Mesothelial cell of epicardium (in vitro differentiated cells): ENCODE data around the gene DDR1. TPM values are rescaled to one million over a fixed set of nuclear protein-coding genes. Genes with fewer than 3 reads are reported as not detected.

Experiments used
- DNase-seq, 2 experiments: peaks; one replicate each; pipeline ENCODE4 v3.0.0; 2021; ENCODE audit warnings: low spot score in 2 of 2; ENCODE audit not compliant: unreplicated experiment in 2 of 2
- H3K27ac Mint-ChIP-seq: 2 replicates; pipeline ENCODE4 v1.8.0; 2021; ENCODE audit warnings: mixed read lengths
- H3K27me3 Mint-ChIP-seq: 2 replicates; pipeline ENCODE4 v1.8.0; 2021; ENCODE audit warnings: low read depth, mixed read lengths
- H3K36me3 Mint-ChIP-seq: 2 replicates; pipeline ENCODE4 v1.8.0; 2021; ENCODE audit warnings: mixed read lengths
- H3K4me1 Mint-ChIP-seq: 2 replicates; pipeline ENCODE4 v1.8.0; 2021; ENCODE audit warnings: mixed read lengths
- H3K4me3 Mint-ChIP-seq: 2 replicates; pipeline ENCODE4 v1.8.0; 2021; ENCODE audit warnings: mild to moderate bottlenecking, moderate library complexity, mixed read lengths
- H3K9me3 Mint-ChIP-seq: 2 replicates; pipeline ENCODE4 v1.8.0; 2021; ENCODE audit warnings: mixed read lengths
- CTCF ChIP-seq: fragments of 200-600 bp; sonication (generic); IDR thresholded peaks from one replicate; pipeline ENCODE4 v1.5.0; 2021; ENCODE audit warnings: antibody characterized with exemption; ENCODE audit not compliant: unreplicated experiment
- total RNA-seq: library from RNA; stranded (reverse); gene quantifications from 3 replicates; pipeline ENCODE4 v1.2.1, GENCODE V29; 2021

Gene DDR1
- total RNA-seq, 1 donor from 2014 or later: 351 TPM

GRCh38 chr6:30881392-30882203 lies 2.7 kb upstream of the DDR1 start:
- no peaks in the 10 kb centered on the region for H3K9me3 Mint-ChIP-seq
- H3K4me1 Mint-ChIP-seq: peaks cover 74% of the 10 kb centered on the region

GRCh38 chr6:30882204-30882758 lies 2.0 kb upstream of the DDR1 start:
- Mint-ChIP-seq H3K36me3 (no peaks in the 10 kb centered on the region), H3K4me1 (peaks cover 75% of the 10 kb centered on the region), H3K27me3 (no peaks in the 10 kb centered on the region), H3K4me3 (peak overlapping the region; percentile 72), H3K9me3 (no peaks in the 10 kb centered on the region), H3K27ac (peak overlapping the region; percentile 98)
- DNase-seq: peak in 1 of 2 experiments; percentile 62
- TF ChIP-seq CTCF: no peak

More at GRCh38 chr6:30881392-30882203, 2.7 kb upstream of the DDR1 start:
- Mint-ChIP-seq H3K36me3 (no peaks in the 10 kb centered on the region), H3K27ac (peak overlapping the region; percentile 98), H3K27me3 (no peaks in the 10 kb centered on the region), H3K4me3 (peak overlapping the region; percentile 72)
- TF ChIP-seq CTCF: no peak
- no peak for DNase-seq

GRCh38 chr6:30882759-30883684 lies 1.3 kb upstream of the DDR1 start:
- DNase-seq: peak; percentile 58 to 64
- no peaks in the 10 kb centered on the region for H3K9me3 Mint-ChIP-seq
- no peaks in the 10 kb centered on the region for H3K27me3 Mint-ChIP-seq
- H3K27ac Mint-ChIP-seq: peak overlapping the region; percentile 98
- peak overlapping the region; percentile 72 for H3K4me3 Mint-ChIP-seq
- no peaks in the 10 kb centered on the region for H3K36me3 Mint-ChIP-seq
- peaks cover 73% of the 10 kb centered on the region for H3K4me1 Mint-ChIP-seq
- TF ChIP-seq CTCF: no peak

- peaks cover 5% of the 10 kb centered on the region for H3K36me3 Mint-ChIP-seq
- H3K4me1 Mint-ChIP-seq: peaks cover 70% of the 10 kb centered on the region
- H3K27me3 Mint-ChIP-seq: no peaks in the 10 kb centered on the region
- H3K9me3 Mint-ChIP-seq: no peaks in the 10 kb centered on the region
- H3K27ac Mint-ChIP-seq: peak overlapping the region; percentile 99
- peak in 1 of 2 experiments; percentile 55 for DNase-seq
- no peak for TF ChIP-seq CTCF
- H3K4me3 Mint-ChIP-seq: peak overlapping the region; percentile 78
Measured at GRCh38 chr6:30884521-30885480, 482 bp downstream of the DDR1 start.
